ENCODE measurements around the gene TPPP3.
"Not testable (repeated sequence)": the region's sequence is repeated elsewhere in the genome, so short reads cannot be mapped to it uniquely, and the experiment has no call there.

Gene TPPP3

DNA sequence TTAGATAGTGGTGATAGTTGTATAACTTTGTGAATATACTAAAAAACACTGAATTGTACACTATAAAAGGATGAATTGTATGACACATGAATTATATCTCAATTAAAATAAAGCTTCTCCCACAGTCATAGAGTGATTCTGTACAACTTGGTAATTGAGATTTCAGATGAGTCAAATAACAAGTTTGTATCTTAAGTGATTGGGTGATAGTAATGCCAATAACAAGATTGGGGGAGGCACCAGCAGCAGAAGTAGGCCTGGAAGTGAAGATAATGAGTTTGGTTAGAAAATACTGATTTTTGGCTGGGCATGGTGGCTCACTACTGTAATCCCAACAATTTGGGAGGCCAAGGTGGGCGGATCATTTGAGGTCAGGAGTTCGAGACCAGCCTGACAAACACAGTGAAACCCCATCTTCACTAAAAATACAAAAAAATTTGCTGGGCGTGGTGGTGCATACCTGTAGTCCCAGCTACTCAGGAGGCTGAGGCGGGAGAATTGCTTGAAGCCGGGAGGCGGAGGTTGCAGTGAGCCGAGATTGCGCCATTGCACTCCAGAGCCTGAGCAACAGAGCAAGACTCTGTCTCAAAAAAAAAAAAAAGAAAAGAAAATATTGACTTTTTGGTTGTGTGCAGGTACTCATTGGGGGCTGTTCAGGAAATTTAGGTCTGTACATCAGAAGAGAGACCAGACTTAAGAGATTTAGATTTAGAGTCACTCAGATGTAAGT, 33.6 kb downstream of the TPPP3 start:
- POLR2A ChIA-PET = not testable (repeated sequence)

GRCh38 chr16:67357561-67357960, 35.7 kb downstream of the TPPP3 start:
- DNase-seq = no peak
- Histone ChIP-seq H3K4me3 (ENCODE audit: control insufficient read depth in 1 of 7, extremely low read depth in 1 of 7, insufficient read depth in 4 of 7, low read depth in 2 of 7, low read length in 6 of 7) (no peak overlapping the region), H3K4me1 (ENCODE audit: control extremely low read depth in 1 of 4, control insufficient read depth in 4 of 4, insufficient read depth in 4 of 4, low read length in 3 of 4) (peaks cover 0 to 12% (median 4%) of the 10 kb centered on the region in 4 experiments), H3K27ac (ENCODE audit: insufficient read depth in 1 of 2, low read depth in 1 of 2, low read length in 2 of 2, poor library complexity in 1 of 2, severe bottlenecking in 2 of 2) (no peak overlapping the region), H3K27me3 (replicated peaks in 2 of 5; ENCODE audit: control insufficient read depth in 4 of 5, insufficient read depth in 5 of 5, low read length in 4 of 5) (no peaks in the 10 kb centered on the region), H3K36me3 (ENCODE audit: control insufficient read depth in 4 of 4, insufficient read depth in 4 of 4, low read length in 3 of 4) (no peaks in the 10 kb centered on the region), H3K9me3 (ENCODE audit: control extremely low read depth in 1 of 5, control insufficient read depth in 4 of 5, insufficient read depth in 2 of 5, low read depth in 1 of 5, low read length in 4 of 5) (no peaks in the 10 kb centered on the region)
- ChIA-PET CTCF (interaction anchor here (0.8 to 3.6 kb wide), 8 partner anchors 8 to 97 kb away, joined by 3 to 17 read pairs (median 3); no protein-coding TSS in a partner anchor), POLR2A (no interaction called here)
- WGBS (ENCODE audit: insufficient coverage) = 60% methylated on average over 3 of the region's 4 CpGs

More for the DNA sequence above, 33.6 kb downstream of the TPPP3 start:
- CTCF ChIA-PET = interaction anchor here (2.8 kb wide), 1 partner anchor 19 kb away, joined by 8 read pairs; no protein-coding TSS in a partner anchor
- not testable (repeated sequence) for H3K27me3 ChIP-seq (replicated peaks in 2 of 5; ENCODE audit: control insufficient read depth in 4 of 5, insufficient read depth in 5 of 5, low read length in 4 of 5); DNase-seq; H3K27ac ChIP-seq (ENCODE audit: insufficient read depth in 1 of 2, low read depth in 1 of 2, low read length in 2 of 2, poor library complexity in 1 of 2, severe bottlenecking in 2 of 2); H3K4me3 ChIP-seq (ENCODE audit: control insufficient read depth in 1 of 7, extremely low read depth in 1 of 7, insufficient read depth in 4 of 7, low read depth in 2 of 7, low read length in 6 of 7); H3K9me3 ChIP-seq (ENCODE audit: control extremely low read depth in 1 of 5, control insufficient read depth in 4 of 5, insufficient read depth in 2 of 5, low read depth in 1 of 5, low read length in 4 of 5); H3K36me3 ChIP-seq (ENCODE audit: control insufficient read depth in 4 of 4, insufficient read depth in 4 of 4, low read length in 3 of 4)
- peaks cover 6 to 18% (median 11%) of the 10 kb centered on the region in 4 experiments for H3K4me1 ChIP-seq (ENCODE audit: control extremely low read depth in 1 of 4, control insufficient read depth in 4 of 4, insufficient read depth in 4 of 4, low read length in 3 of 4)
- 98% methylated on average over 5 of the region's 8 CpGs for WGBS (ENCODE audit: insufficient coverage)

DNA sequence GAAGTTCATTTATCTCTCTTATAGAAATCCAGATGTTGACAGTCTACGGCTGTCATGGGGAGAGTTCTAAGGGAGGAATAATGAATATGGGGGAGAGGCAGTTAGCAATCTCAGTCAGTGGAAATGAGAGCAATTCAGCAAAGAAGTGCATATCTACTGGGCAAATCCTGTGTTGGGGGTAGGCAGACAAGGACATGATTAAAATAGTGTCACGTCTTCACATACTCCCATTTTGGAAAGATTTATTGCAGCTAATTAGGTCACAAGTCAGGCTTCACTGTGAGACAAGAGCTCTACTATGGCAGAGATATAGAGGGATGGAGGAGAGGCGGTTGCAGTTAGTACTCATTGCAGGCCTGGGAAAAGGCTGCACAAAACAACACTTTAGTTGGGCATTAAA, 36.9 kb downstream of the TPPP3 start:
- Histone ChIP-seq H3K9me3 (ENCODE audit: control extremely low read depth in 1 of 5, control insufficient read depth in 4 of 5, insufficient read depth in 2 of 5, low read depth in 1 of 5, low read length in 4 of 5) (no peaks in the 10 kb centered on the region), H3K4me1 (ENCODE audit: control extremely low read depth in 1 of 4, control insufficient read depth in 4 of 4, insufficient read depth in 4 of 4, low read length in 3 of 4) (peaks cover 0 to 12% (median 4%) of the 10 kb centered on the region in 4 experiments), H3K36me3 (ENCODE audit: control insufficient read depth in 4 of 4, insufficient read depth in 4 of 4, low read length in 3 of 4) (no peaks in the 10 kb centered on the region), H3K27me3 (replicated peaks in 2 of 5; ENCODE audit: control insufficient read depth in 4 of 5, insufficient read depth in 5 of 5, low read length in 4 of 5) (no peaks in the 10 kb centered on the region), H3K4me3 (ENCODE audit: control insufficient read depth in 1 of 7, extremely low read depth in 1 of 7, insufficient read depth in 4 of 7, low read depth in 2 of 7, low read length in 6 of 7) (no peak overlapping the region), H3K27ac (ENCODE audit: insufficient read depth in 1 of 2, low read depth in 1 of 2, low read length in 2 of 2, poor library complexity in 1 of 2, severe bottlenecking in 2 of 2) (no peak overlapping the region)
- POLR2A ChIA-PET = interaction anchor here (0.6 kb wide), 2 partner anchors 397 to 464 kb away, joined by 3 read pairs; no protein-coding TSS in a partner anchor
- CTCF ChIA-PET = interaction anchor here (1.3 to 3.6 kb wide), 2 partner anchors 9 to 44 kb away, joined by 3 to 17 read pairs; no protein-coding TSS in a partner anchor
- no peak for DNase-seq
- 94% methylated on average over 2 of the region's 3 CpGs for WGBS (ENCODE audit: insufficient coverage)

DNA sequence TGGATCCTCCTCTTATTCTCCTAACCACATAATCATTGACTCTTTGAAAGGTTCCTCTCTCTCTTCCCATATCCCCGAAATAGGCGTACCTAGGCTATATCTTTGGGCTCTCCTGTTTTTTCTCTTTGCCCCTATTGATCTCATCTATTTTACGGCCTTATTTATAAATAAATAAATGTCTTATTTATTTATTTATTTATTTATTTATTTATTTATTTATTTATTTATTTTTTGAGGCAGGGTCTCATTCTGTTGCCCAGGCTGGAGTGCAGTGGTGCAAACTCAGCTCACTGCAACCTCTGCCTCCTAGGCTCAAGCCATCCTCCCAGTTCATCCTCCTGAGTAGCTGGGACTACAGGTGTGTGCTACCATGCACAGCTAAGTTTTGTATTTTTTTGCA, 40.8 kb downstream of the TPPP3 start:
- WGBS (ENCODE audit: insufficient coverage) = 90% methylated on average over 2 of the region's 3 CpGs
- H3K9me3 ChIP-seq (ENCODE audit: control extremely low read depth in 1 of 5, control insufficient read depth in 4 of 5, insufficient read depth in 2 of 5, low read depth in 1 of 5, low read length in 4 of 5); H3K36me3 ChIP-seq (ENCODE audit: control insufficient read depth in 4 of 4, insufficient read depth in 4 of 4, low read length in 3 of 4); H3K27ac ChIP-seq (ENCODE audit: insufficient read depth in 1 of 2, low read depth in 1 of 2, low read length in 2 of 2, poor library complexity in 1 of 2, severe bottlenecking in 2 of 2); DNase-seq; H3K4me3 ChIP-seq (ENCODE audit: control insufficient read depth in 1 of 7, extremely low read depth in 1 of 7, insufficient read depth in 4 of 7, low read depth in 2 of 7, low read length in 6 of 7); H3K27me3 ChIP-seq (replicated peaks in 2 of 5; ENCODE audit: control insufficient read depth in 4 of 5, insufficient read depth in 5 of 5, low read length in 4 of 5); POLR2A ChIA-PET: not testable (repeated sequence)
- CTCF ChIA-PET = interaction anchor here (1.0 to 2.8 kb wide), 11 partner anchors 8 to 140 kb away, joined by 3 to 12 read pairs (median 4); no protein-coding TSS in a partner anchor
- peaks cover 0 to 10% (median 3%) of the 10 kb centered on the region in 4 experiments for H3K4me1 ChIP-seq (ENCODE audit: control extremely low read depth in 1 of 4, control insufficient read depth in 4 of 4, insufficient read depth in 4 of 4, low read length in 3 of 4)

DNA sequence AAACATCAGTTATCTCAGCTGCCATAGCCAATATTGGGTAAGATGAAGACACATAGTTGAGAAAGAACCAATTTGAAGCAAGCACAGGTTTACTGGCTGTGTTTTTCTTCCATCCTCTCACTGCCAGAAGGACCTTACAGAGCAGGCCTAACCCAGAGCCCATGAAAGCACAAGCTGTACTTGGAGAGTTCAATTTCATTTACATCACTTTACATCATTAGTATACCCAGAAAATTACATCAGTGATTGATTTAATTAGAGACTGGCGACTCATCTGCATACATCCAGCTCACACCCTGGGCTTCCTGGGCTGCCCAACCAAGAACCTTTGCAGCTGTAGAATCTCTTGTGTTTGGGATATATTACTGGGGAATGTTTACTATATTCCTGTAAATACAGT, 43.0 kb downstream of the TPPP3 start:
- POLR2A ChIA-PET = interaction anchor here (0.6 kb wide), 2 partner anchors 40 to 922 kb away, joined by 3 to 4 read pairs; no protein-coding TSS in a partner anchor
- no peaks in the 10 kb centered on the region for H3K4me1 ChIP-seq (ENCODE audit: control extremely low read depth in 1 of 4, control insufficient read depth in 4 of 4, insufficient read depth in 4 of 4, low read length in 3 of 4)
- no CpG with 5 or more reads among the region's 1 CpG for WGBS (ENCODE audit: insufficient coverage)
- CTCF ChIA-PET = interaction anchor here (0.7 to 2.8 kb wide), 15 partner anchors 8 to 85 kb away, joined by 3 to 11 read pairs (median 4); partner anchors contain the start of gene TPPP3
- H3K27me3 ChIP-seq (replicated peaks in 2 of 5; ENCODE audit: control insufficient read depth in 4 of 5, insufficient read depth in 5 of 5, low read length in 4 of 5) = no peaks in the 10 kb centered on the region
- no peak overlapping the region for H3K4me3 ChIP-seq (ENCODE audit: control insufficient read depth in 1 of 7, extremely low read depth in 1 of 7, insufficient read depth in 4 of 7, low read depth in 2 of 7, low read length in 6 of 7)
- no peak overlapping the region for H3K27ac ChIP-seq (ENCODE audit: insufficient read depth in 1 of 2, low read depth in 1 of 2, low read length in 2 of 2, poor library complexity in 1 of 2, severe bottlenecking in 2 of 2)
- H3K36me3 ChIP-seq (ENCODE audit: control insufficient read depth in 4 of 4, insufficient read depth in 4 of 4, low read length in 3 of 4) = no peaks in the 10 kb centered on the region
- DNase-seq = no peak
- no peaks in the 10 kb centered on the region for H3K9me3 ChIP-seq (ENCODE audit: control extremely low read depth in 1 of 5, control insufficient read depth in 4 of 5, insufficient read depth in 2 of 5, low read depth in 1 of 5, low read length in 4 of 5)

- Histone ChIP-seq H3K4me3 (ENCODE audit: control insufficient read depth in 1 of 7, extremely low read depth in 1 of 7, insufficient read depth in 4 of 7, low read depth in 2 of 7, low read length in 6 of 7) (no peak overlapping the region), H3K4me1 (ENCODE audit: control extremely low read depth in 1 of 4, control insufficient read depth in 4 of 4, insufficient read depth in 4 of 4, low read length in 3 of 4) (no peaks in the 10 kb centered on the region), H3K9me3 (ENCODE audit: control extremely low read depth in 1 of 5, control insufficient read depth in 4 of 5, insufficient read depth in 2 of 5, low read depth in 1 of 5, low read length in 4 of 5) (no peaks in the 10 kb centered on the region), H3K36me3 (ENCODE audit: control insufficient read depth in 4 of 4, insufficient read depth in 4 of 4, low read length in 3 of 4) (no peaks in the 10 kb centered on the region), H3K27me3 (replicated peaks in 2 of 5; ENCODE audit: control insufficient read depth in 4 of 5, insufficient read depth in 5 of 5, low read length in 4 of 5) (no peaks in the 10 kb centered on the region), H3K27ac (ENCODE audit: insufficient read depth in 1 of 2, low read depth in 1 of 2, low read length in 2 of 2, poor library complexity in 1 of 2, severe bottlenecking in 2 of 2) (no peak overlapping the region)
- CTCF ChIA-PET = interaction anchor here (0.6 to 2.8 kb wide), 5 partner anchors 9 to 37 kb away, joined by 3 to 11 read pairs (median 4); no protein-coding TSS in a partner anchor
- peak; percentile 48 to 71 (median 67) for DNase-seq
- POLR2A ChIA-PET = no interaction called here
Observed at GRCh38 chr16:67349172-67349571, 44.1 kb downstream of the TPPP3 start.

- Histone ChIP-seq H3K27ac (ENCODE audit: insufficient read depth in 1 of 2, low read depth in 1 of 2, low read length in 2 of 2, poor library complexity in 1 of 2, severe bottlenecking in 2 of 2) (no peak overlapping the region), H3K4me1 (ENCODE audit: control extremely low read depth in 1 of 4, control insufficient read depth in 4 of 4, insufficient read depth in 4 of 4, low read length in 3 of 4) (no peaks in the 10 kb centered on the region), H3K36me3 (ENCODE audit: control insufficient read depth in 4 of 4, insufficient read depth in 4 of 4, low read length in 3 of 4) (no peaks in the 10 kb centered on the region), H3K27me3 (replicated peaks in 2 of 5; ENCODE audit: control insufficient read depth in 4 of 5, insufficient read depth in 5 of 5, low read length in 4 of 5) (no peaks in the 10 kb centered on the region), H3K4me3 (ENCODE audit: control insufficient read depth in 1 of 7, extremely low read depth in 1 of 7, insufficient read depth in 4 of 7, low read depth in 2 of 7, low read length in 6 of 7) (no peak overlapping the region), H3K9me3 (ENCODE audit: control extremely low read depth in 1 of 5, control insufficient read depth in 4 of 5, insufficient read depth in 2 of 5, low read depth in 1 of 5, low read length in 4 of 5) (no peaks in the 10 kb centered on the region)
- ChIA-PET CTCF (interaction anchor here (1.0 to 1.7 kb wide), 6 partner anchors 17 to 93 kb away, joined by 3 to 7 read pairs (median 4); no protein-coding TSS in a partner anchor), POLR2A (interaction anchor here (0.6 kb wide), 1 partner anchor 388 kb away, joined by 4 read pairs; no protein-coding TSS in a partner anchor)
- no CpG with 5 or more reads among the region's 3 CpGs for WGBS (ENCODE audit: insufficient coverage)
- DNase-seq = no peak
Observed at GRCh38 chr16:67346341-67346740, 47.0 kb downstream of the TPPP3 start.

Measured in common myeloid progenitor, CD34-positive (primary cell).